ENCODE data around the gene ITGB1BP1.

Gene ITGB1BP1

GRCh38 chr2:9424447-9425164 is 1.3 kb upstream of the ITGB1BP1 start:
- DNase-seq (ENCODE audit: low read depth) = no peak

DNA sequence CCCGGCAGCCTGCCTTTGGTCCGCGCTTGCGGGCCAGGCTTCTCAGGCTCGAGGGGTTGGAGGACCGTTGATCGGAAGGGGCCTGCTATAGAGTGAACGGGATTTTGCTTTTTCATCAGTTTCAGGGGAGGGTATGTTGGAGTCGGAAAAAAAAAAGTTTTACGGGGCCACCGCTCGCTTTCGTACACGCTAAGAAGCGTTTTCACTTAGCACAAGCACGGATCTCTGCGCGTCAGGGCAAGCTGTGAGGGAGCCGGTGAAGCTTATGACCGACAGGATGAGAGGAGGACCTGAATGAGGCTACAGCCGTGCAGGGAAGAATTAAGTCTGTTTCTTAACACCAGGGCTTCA is 569 bp upstream of the ITGB1BP1 start:
- peak; percentile 5 for DNase-seq (ENCODE audit: low read depth)

DNA sequence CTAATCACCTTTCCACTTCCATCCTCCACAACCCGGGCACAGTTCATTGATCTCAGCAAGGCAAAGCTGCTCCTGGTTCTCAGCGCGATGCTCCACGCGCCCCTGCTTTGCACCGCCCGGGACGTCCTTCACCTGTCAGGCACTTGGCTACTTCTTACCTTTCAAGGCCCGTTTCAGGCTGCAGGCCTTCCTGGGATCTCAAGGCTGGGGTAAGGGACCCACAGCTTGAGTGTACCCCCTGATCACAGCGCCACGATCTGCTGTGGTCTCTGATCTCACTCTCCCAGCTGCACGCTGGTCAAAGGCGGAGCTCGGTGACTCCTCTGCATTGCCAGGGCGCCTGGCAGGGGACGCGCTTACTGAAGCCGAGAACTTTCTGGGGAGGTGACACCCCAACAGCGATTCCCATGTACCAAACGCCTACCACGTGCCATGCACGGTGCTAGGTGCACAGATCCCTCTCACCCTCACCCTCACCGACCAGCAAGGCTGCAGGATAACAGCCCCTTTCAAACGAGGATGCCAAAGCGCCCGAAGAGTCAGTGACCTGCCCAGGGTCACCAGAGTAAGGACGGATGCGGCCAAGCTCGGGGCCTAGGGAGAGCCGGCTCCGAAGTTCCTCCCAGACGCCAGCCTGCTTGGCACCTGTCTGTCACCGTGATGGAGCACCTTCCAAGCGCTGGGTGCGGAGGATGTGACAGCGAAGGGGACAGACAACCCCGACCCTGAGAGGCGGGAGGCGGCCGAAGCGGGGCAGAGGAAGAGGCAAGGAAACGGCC is 818 bp downstream of the ITGB1BP1 start:
- DNase-seq (ENCODE audit: low read depth) = peak; percentile 13

DNA sequence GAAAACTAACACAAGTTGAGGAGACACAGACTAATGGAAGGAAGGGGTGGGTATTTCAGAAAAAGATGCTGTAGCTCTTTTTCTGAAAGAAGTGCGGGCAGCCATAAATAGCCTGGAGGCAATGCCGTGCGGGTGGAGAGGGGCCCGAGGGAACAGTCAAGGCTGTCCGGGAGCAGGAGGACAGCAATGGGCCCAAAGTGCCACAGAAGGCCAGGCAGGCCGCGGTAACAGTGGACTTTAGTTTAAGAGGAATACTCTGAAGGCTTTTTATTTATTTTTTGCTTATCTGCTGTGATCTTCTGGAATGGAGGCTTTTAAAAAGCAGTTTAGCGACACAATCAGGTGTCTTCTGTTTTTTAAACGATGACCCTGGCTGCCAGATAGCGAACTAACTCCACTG is 2.8 kb downstream of the ITGB1BP1 start:
- no peak for DNase-seq (ENCODE audit: low read depth)

- DNase-seq (ENCODE audit: low read depth) = no peak
These were observed 3.8 kb downstream of the ITGB1BP1 start for GRCh38 chr2:9419541-9419940.

DNA sequence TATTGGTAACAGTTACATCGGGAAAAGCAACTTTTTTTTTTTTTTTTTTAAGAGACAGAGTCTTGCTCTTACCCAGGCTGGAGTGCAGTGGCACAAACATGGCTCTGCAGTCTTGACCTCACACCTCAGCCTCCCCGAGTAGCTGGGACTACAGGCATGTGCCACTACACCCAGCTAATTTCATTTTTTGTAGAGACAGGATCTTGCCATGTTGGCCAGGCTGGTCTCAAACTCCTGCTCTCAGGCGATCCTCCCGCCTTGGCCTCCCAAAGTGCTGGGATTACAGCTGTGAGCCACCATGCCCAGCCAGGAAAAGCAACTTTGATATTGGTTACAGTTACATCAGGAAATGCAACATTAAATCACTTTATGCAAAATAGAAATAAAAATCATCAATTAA is 4.6 kb downstream of the ITGB1BP1 start:
- no peak for DNase-seq (ENCODE audit: low read depth)

DNA sequence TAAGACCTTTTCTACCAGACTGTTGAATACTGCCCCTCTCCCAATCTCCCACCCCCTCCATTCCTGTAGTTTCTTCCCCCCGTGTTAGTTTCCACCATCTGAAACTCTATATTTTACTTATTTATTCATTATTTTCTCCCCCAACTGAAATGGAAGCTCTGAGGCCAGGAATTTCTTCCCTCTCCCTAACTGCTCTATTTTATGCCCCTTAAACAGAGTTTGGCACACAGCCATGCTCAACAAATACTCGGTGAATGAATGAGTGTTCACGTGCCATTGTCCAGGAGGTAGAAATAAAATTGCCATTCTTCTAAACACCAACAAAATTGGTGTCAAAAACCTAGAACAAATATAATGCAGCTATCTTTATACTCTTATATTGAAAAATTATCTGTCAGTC is 5.6 kb downstream of the ITGB1BP1 start:
- no peak for DNase-seq (ENCODE audit: low read depth)

GRCh38 chr2:9416962-9417316 is 6.4 kb downstream of the ITGB1BP1 start:
- no peak for DNase-seq (ENCODE audit: low read depth)

DNA sequence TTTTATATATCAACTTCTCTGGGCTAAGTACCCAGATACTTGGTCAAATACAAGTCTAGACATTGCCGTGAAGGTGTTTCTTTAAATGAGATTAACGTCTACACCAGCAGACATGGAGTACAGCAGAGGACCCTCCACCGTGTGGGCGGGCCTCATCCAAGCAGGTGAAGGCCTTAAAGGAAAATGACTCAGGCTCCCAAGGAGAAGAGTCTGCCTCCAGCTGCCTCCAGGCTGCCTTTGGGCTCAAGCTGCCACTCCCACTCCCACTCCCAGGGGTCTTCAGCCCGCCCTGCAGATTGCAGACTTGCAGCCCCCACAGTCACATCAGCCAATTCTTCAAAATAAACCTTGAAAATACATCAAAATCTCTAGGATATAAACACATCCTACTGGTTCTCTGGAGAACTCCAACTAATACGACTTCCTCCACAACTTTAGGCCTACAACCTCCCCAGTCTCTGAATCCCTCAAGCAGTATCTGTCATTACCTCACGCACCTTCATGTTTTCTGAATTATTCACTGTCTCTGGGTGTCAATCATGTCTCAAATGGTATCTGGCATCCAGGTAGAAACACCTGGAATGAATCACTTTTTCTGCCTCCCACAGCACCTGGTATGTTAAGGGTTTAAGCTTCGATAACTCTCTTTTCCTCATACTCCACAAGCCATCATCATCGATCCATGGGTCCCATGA is 6.9 kb downstream of the ITGB1BP1 start:
- no peak for DNase-seq (ENCODE audit: low read depth)

DNA sequence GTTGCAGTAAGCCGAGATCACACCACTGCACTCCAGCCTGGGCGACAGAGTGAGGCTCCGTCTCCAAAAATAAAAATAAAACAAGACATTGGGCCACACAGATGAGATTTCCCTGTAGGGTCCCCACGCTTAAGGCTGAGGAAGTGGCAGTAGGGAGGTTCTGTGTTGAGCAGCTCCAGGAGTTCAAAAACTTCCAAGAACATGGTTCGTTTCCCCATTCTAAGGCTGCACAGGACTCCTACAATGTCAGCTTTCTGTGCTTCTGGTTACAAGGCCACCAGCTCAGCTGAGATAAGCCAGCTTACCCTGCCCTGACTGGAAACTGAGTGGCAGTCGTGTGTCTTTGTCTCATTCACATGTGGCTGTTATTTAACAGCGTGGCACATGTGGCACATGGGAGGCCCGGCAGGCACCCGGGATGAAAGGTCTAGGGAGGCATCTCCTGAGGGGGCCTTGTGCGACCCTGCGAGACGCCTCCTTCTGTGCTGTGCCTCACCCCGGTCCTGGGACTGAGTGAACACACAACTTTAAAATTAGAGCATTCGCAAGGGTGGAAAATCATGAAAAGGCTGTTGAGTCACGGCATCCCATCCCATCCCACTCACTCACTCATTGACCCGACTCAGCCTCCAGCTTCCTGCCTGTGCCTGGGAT is 7.7 kb downstream of the ITGB1BP1 start:
- no peak for DNase-seq (ENCODE audit: low read depth)

DNA sequence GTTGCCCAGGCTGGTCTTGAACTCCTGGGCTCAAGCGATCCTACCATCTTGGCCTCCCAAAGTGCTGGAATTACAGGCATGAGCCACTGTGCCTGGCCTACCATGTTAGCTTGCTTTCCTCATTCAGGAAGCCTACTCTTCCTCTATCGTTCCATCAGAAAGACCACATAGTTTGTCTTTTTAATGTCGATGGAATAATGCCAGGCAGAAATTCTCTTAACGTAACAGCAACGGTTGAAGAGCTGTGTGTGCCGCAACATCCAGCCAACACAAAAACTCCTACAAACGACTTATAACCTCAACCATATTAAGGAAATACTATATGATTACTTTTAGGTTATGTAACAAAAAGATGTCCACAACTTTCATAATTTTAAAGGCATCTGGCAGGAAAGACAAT is 10.5 kb downstream of the ITGB1BP1 start:
- no peak for DNase-seq (ENCODE audit: low read depth)

- no peak for DNase-seq (ENCODE audit: low read depth)
These were observed 13.2 kb downstream of the ITGB1BP1 start for GRCh38 chr2:9410108-9410507.

- no peak for DNase-seq (ENCODE audit: low read depth)
These were observed 14.6 kb downstream of the ITGB1BP1 start for GRCh38 chr2:9408641-9409151.

- no peak for DNase-seq (ENCODE audit: low read depth)
These were observed 15.9 kb downstream of the ITGB1BP1 start for GRCh38 chr2:9407363-9407811.

DNA sequence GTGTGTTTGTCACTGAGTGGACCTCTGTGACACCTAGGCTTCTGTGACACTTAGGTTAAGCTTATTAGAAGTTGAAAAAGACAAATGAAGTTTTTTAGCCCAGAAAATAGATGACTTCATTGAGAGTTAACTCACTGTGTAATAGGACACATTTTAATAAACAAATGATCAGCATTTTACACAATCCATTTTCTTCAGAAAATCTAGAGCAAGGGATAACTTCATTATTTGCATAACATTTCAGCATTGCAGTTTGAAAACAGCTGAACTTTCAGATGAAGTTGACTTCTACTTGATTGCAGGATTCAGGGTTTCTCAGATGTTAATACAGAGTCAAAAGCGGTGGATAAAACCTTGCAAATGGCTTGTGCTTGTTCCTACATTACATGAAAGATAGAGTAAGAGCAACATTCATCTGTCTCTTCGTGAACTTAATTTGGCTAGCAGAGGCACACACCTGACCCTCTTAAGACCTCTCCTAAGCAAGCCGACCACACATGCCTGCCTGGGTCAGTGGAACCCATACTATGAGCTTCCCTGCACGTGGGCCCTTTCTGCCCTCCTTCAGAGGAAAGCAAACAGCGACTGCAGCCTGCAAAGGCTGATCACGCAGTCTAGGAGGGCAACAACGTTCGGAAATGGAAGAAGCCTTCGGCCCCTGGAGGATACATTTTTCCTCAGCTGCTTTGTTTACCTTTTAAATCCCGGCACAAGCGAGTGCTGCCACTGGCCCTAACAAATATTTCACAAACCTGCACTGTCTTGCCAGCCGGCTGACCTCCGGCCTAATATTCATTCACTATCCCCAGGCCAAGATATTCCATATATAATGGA is 16.6 kb downstream of the ITGB1BP1 start:
- no peak for DNase-seq (ENCODE audit: low read depth)

DNA sequence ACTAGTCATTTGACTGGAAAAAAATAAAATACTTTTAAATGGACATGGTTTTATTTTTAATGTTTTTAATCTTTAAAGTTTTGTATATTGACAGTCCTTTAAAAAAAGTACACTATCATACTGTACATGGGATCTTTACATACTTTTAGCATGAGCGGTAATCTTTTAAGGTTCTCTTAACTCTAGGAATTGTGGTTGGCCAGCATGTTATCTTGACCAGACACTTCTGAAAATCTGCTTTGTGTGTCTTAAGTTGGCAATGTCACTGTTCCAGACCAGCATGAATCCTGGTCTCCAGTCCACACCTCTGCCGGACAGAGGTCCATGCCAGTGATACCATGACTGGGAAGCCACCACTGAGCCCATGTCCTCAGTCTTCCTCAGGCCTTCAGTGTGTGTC is 17.7 kb downstream of the ITGB1BP1 start:
- DNase-seq (ENCODE audit: low read depth) = no peak

DNA sequence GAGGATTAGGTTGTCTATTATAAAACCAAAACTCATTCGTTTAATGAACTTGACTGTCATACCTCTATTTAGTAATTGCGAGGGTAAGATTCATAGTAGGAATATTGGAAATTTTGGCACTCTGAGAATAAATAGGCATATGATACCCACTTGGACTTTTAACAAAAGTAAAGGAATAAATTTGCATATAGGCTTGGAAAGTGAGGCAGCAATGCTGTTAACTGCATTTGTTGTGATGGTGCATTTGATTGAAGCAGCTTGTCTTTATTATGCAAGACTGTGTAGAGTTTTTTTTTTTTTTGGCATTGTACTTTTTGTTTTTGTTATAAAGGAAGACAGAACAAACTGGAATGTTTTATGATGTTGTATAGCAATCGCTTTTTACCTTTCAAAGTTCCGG is 18.9 kb downstream of the ITGB1BP1 start:
- DNase-seq (ENCODE audit: low read depth) = no peak

GRCh38 chr2:9403924-9404323 is 19.4 kb downstream of the ITGB1BP1 start:
- no peak for DNase-seq (ENCODE audit: low read depth)

GRCh38 chr2:9401646-9402371 is 21.5 kb downstream of the ITGB1BP1 start:
- no peak for DNase-seq (ENCODE audit: low read depth)

DNA sequence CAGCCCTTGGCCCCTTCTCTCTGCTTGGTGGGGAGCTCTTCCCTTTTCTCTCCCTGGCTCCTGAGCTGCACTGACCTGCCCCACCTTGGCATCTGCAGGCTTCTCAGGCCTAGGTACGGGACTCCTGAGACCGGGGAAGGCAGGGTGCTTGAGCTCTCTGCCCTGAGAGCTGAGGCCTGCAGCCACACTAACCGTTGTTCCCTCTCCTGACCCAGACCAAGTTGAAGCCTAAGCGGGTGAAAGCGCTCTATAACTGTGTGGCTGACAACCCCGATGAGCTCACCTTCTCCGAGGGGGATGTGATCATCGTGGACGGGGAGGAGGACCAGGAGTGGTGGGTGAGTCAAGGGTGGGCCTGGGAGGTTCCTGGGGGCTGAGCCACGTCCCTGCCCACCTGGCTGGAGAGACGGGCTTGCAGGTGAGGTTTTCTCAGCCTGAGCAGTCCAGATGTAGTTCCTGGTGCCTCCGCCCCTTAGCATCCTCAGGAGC is 22.2 kb downstream of the ITGB1BP1 start:
- DNase-seq (ENCODE audit: low read depth) = no peak
